Stimulated activated CD4-positive, alpha-beta T cell treated with anti-CD3 and anti-CD28 coated beads, TNF-alpha, amount 100 ng/mL, for 1 hour (primary cell): ENCODE measurements around the gene RUBCNL.
"Not testable (repeated sequence)": the region's sequence is repeated elsewhere in the genome, so short reads cannot be mapped to it uniquely, and the experiment has no call there.

Source experiments
- DNase-seq, 3 donors: peaks; one replicate each; pipeline ENCODE4 v3.0.0-alpha.2; 2020; ENCODE audit warnings: low read depth in 3 of 3, low spot score in 1 of 3

The RUBCNL gene

GRCh38 chr13:46377554-46377953, 9.5 kb downstream of the RUBCNL start:
- no peak for DNase-seq

- DNase-seq: no peak
These were observed 12.3 kb downstream of the RUBCNL start for GRCh38 chr13:46374710-46375109.

GRCh38 chr13:46373623-46374022, 13.4 kb downstream of the RUBCNL start:
- no peak for DNase-seq

GRCh38 chr13:46372938-46373337, 14.1 kb downstream of the RUBCNL start:
- not testable (repeated sequence) for DNase-seq

GRCh38 chr13:46372071-46372470, 15.0 kb downstream of the RUBCNL start:
- no peak for DNase-seq

- no peak for DNase-seq
These were observed 17.4 kb downstream of the RUBCNL start for GRCh38 chr13:46369506-46370277.

- DNase-seq: no peak
These were observed 19.3 kb downstream of the RUBCNL start for GRCh38 chr13:46367617-46368327.

- no peak for DNase-seq
These were observed 25.6 kb downstream of the RUBCNL start for GRCh38 chr13:46361276-46361934.

GRCh38 chr13:46360604-46361003, 26.4 kb downstream of the RUBCNL start:
- no peak for DNase-seq

GRCh38 chr13:46359714-46360113, 27.3 kb downstream of the RUBCNL start:
- DNase-seq: no peak

GRCh38 chr13:46355901-46356590, 31.0 kb downstream of the RUBCNL start:
- no peak for DNase-seq

GRCh38 chr13:46355088-46355468, 32.0 kb downstream of the RUBCNL start:
- DNase-seq: no peak

GRCh38 chr13:46354156-46355087, 32.6 kb downstream of the RUBCNL start:
- DNase-seq: no peak

- no peak for DNase-seq
These were observed 34.2 kb downstream of the RUBCNL start for GRCh38 chr13:46352805-46353204.

GRCh38 chr13:46350003-46350402, 37.0 kb downstream of the RUBCNL start:
- no peak for DNase-seq

- no peak for DNase-seq
These were observed 38.1 kb downstream of the RUBCNL start for GRCh38 chr13:46348961-46349360.

- DNase-seq: no peak
These were observed 39.8 kb downstream of the RUBCNL start for GRCh38 chr13:46347277-46347676.

- DNase-seq: no peak
These were observed 41.2 kb downstream of the RUBCNL start for GRCh38 chr13:46345866-46346265.

GRCh38 chr13:46345398-46345797, 41.7 kb downstream of the RUBCNL start:
- DNase-seq: no peak

GRCh38 chr13:46343279-46343994, 43.6 kb downstream of the RUBCNL start:
- no peak for DNase-seq
